WTC11 (cell line): ENCODE data around the gene TGFBI. TPM values are rescaled to one million over a fixed set of nuclear protein-coding genes. Genes with fewer than 3 reads are reported as not detected.

Source experiments
- ATAC-seq: fragments of 200-7000 bp; cut with Tn5 transposase; 2 replicates; pipeline ENCODE4 v1.10.0; 2021; ENCODE audit warnings: mild to moderate bottlenecking, moderate library complexity
- CTCF ChIA-PET: fragments of 300-600 bp; sonication (Branson Sonifier 250); formaldehyde crosslinking; loops from one replicate; lab custom pipeline; 2021; ENCODE audit warnings: antibody characterized with exemption; lab: Charles Lee
- POLR2A ChIA-PET: fragments of 350-600 bp; sonication (Branson Sonifier 250); formaldehyde crosslinking; loops from one replicate; lab custom pipeline; 2021; ENCODE audit warnings: antibody characterized with exemption; lab: Charles Lee
- DNase-seq: peaks from one replicate; pipeline ENCODE4 v3.0.0; 2021; ENCODE audit warnings: low spot score
- H3K27ac Mint-ChIP-seq: 2 replicates; pipeline ENCODE4 v1.8.0; 2021; ENCODE audit warnings: mixed read lengths
- H3K27me3 Mint-ChIP-seq: 2 replicates; pipeline ENCODE4 v1.8.0; 2021; ENCODE audit warnings: low read depth, mild to moderate bottlenecking, moderate library complexity, mixed read lengths
- H3K36me3 Mint-ChIP-seq: 2 replicates; pipeline ENCODE4 v1.8.0; 2021; ENCODE audit warnings: mixed read lengths
- H3K4me1 Mint-ChIP-seq: 2 replicates; pipeline ENCODE4 v1.8.0; 2022; ENCODE audit warnings: mixed read lengths
- H3K4me3 Mint-ChIP-seq: 2 replicates; pipeline ENCODE4 v1.8.0; 2021; ENCODE audit warnings: mild to moderate bottlenecking, moderate library complexity, mixed read lengths
- H3K9me3 Mint-ChIP-seq: 2 replicates; pipeline ENCODE4 v1.8.0; 2021; ENCODE audit warnings: mixed read lengths
- ATF1 ChIP-seq: sonication (generic); formaldehyde crosslinking; IDR thresholded peaks from 2 replicates; pipeline ENCODE4 v1.8.1; 2023; ENCODE audit warnings: mild to moderate bottlenecking, moderate library complexity, missing genetic modification reagents
- ATF2 ChIP-seq: sonication (generic); formaldehyde crosslinking; IDR thresholded peaks from 2 replicates; pipeline ENCODE4 v1.8.1; 2022; ENCODE audit warnings: low read depth, missing genetic modification reagents, borderline replicate concordance
- ESRRA ChIP-seq: sonication (generic); formaldehyde crosslinking; IDR thresholded peaks from 2 replicates; pipeline ENCODE4 v1.8.1; 2022; ENCODE audit warnings: mild to moderate bottlenecking, missing genetic modification reagents, borderline replicate concordance
- FOXJ3 ChIP-seq: sonication (generic); formaldehyde crosslinking; IDR thresholded peaks from 2 replicates; pipeline ENCODE4 v1.9.0; 2021; ENCODE audit warnings: missing genetic modification reagents, mild to moderate bottlenecking, borderline replicate concordance
- FOXP4 ChIP-seq: sonication (generic); formaldehyde crosslinking; IDR thresholded peaks from 2 replicates; pipeline ENCODE4 v1.8.0; 2022; ENCODE audit warnings: mild to moderate bottlenecking, missing genetic modification reagents
- GTF2I ChIP-seq: fragments of 250-450 bp; sonication (Bioruptor Pico); conservative IDR thresholded peaks from 2 replicates; pipeline ENCODE4 v1.4.0; 2021; ENCODE audit warnings: mild to moderate bottlenecking
- MAX ChIP-seq: sonication (generic); formaldehyde crosslinking; IDR thresholded peaks from 2 replicates; pipeline ENCODE4 v1.8.0; 2022; ENCODE audit warnings: mild to moderate bottlenecking, missing genetic modification reagents
- MLX ChIP-seq: sonication (generic); formaldehyde crosslinking; IDR thresholded peaks from 2 replicates; pipeline ENCODE4 v1.8.1; 2023; ENCODE audit warnings: mild to moderate bottlenecking, missing genetic modification reagents, moderate library complexity
- RELA ChIP-seq: sonication (generic); formaldehyde crosslinking; IDR thresholded peaks from 2 replicates; pipeline ENCODE4 v1.8.1; 2022; ENCODE audit warnings: missing genetic modification reagents, mild to moderate bottlenecking, borderline replicate concordance
- SMAD4 ChIP-seq: sonication (generic); formaldehyde crosslinking; IDR thresholded peaks from 2 replicates; pipeline ENCODE4 v1.8.0; 2022; ENCODE audit warnings: mild to moderate bottlenecking, missing genetic modification reagents
- ZMAT4 ChIP-seq: fragments of 250-450 bp; sonication (Bioruptor Pico); IDR thresholded peaks from 2 replicates; pipeline ENCODE4 v1.9.0; 2021; ENCODE audit warnings: mild to moderate bottlenecking
- ZNF263 ChIP-seq: sonication (generic); formaldehyde crosslinking; IDR thresholded peaks from 2 replicates; pipeline ENCODE4 v1.8.1; 2022; ENCODE audit warnings: low read depth, mild to moderate bottlenecking, moderate library complexity, missing genetic modification reagents
- ZNF416 ChIP-seq: fragments of 250-450 bp; sonication (Bioruptor Pico); IDR thresholded peaks from 2 replicates; pipeline ENCODE4 v1.9.0; 2021; ENCODE audit warnings: mild to moderate bottlenecking, inconsistent platforms
- ZNF425 ChIP-seq: fragments of 250-450 bp; sonication (Bioruptor Pico); conservative IDR thresholded peaks from 2 replicates; pipeline ENCODE4 v1.9.0; 2021; ENCODE audit warnings: mild to moderate bottlenecking
- ZNF512 ChIP-seq: sonication (generic); formaldehyde crosslinking; IDR thresholded peaks from 2 replicates; pipeline ENCODE4 v1.8.1; 2022; ENCODE audit warnings: missing genetic modification reagents, borderline replicate concordance
- ZSCAN18 ChIP-seq: fragments of 250-450 bp; sonication (Bioruptor Pico); IDR thresholded peaks from 2 replicates; pipeline ENCODE4 v2.1.2; 2022; ENCODE audit warnings: mild to moderate bottlenecking, moderate library complexity
- total RNA-seq: library from RNA; stranded (reverse); gene quantifications from 3 replicates; pipeline ENCODE4 v1.2.3, GENCODE V29; 2021

TGFBI gene
- total RNA-seq, 1 experiment from 2014 or later: 7.2 TPM

GRCh38 chr5:135979510-135979909 is 49.3 kb upstream of the TGFBI start:
- ChIA-PET POLR2A (no interaction called here), CTCF (no interaction called here)
- Mint-ChIP-seq H3K9me3 (peaks cover 3% of the 10 kb centered on the region; the same call in 1 of the 2 replicates), H3K27ac (no peak overlapping the region), H3K27me3 (peaks cover 12% of the 10 kb centered on the region), H3K36me3 (no peaks in the 10 kb centered on the region), H3K4me1 (peaks cover 25% of the 10 kb centered on the region), H3K4me3 (no peak overlapping the region)
- ATAC-seq: no peak
- TF ChIP-seq ZNF416 (CRISPR knock-in tag): no peak
- no peak for TF ChIP-seq ZMAT4
- TF ChIP-seq GTF2I: no peak
- TF ChIP-seq ATF1: no peak
- TF ChIP-seq RELA (CRISPR knock-in tag): no peak
- TF ChIP-seq ATF2 (CRISPR knock-in tag): no peak
- no peak for TF ChIP-seq MLX
- TF ChIP-seq ZNF512: no peak
- TF ChIP-seq SMAD4 (CRISPR knock-in tag): no peak
- TF ChIP-seq ZSCAN18 (CRISPR knock-in tag): no peak
- TF ChIP-seq FOXJ3 (CRISPR knock-in tag): no peak
- TF ChIP-seq MAX: no peak
- no peak for DNase-seq

- POLR2A ChIA-PET: no interaction called here
These were observed 48.2 kb upstream of the TGFBI start for GRCh38 chr5:135980620-135981019.

More at GRCh38 chr5:135980620-135981019, 48.2 kb upstream of the TGFBI start:
- TF ChIP-seq ESRRA (CRISPR knock-in tag): no peak
- TF ChIP-seq ZNF425: no peak
- TF ChIP-seq MAX: no peak
- TF ChIP-seq ZNF263 (CRISPR knock-in tag): no peak
- no peak for TF ChIP-seq FOXP4 (CRISPR knock-in tag)
- H3K36me3 Mint-ChIP-seq: no peaks in the 10 kb centered on the region
- no peak overlapping the region for H3K4me3 Mint-ChIP-seq
- H3K4me1 Mint-ChIP-seq: peaks cover 14% of the 10 kb centered on the region
- H3K27ac Mint-ChIP-seq: no peak overlapping the region
- ATAC-seq (no peak), DNase-seq (no peak)
- peaks cover 3% of the 10 kb centered on the region; the same call in 1 of the 2 replicates for H3K9me3 Mint-ChIP-seq
- H3K27me3 Mint-ChIP-seq: peaks cover 12% of the 10 kb centered on the region
- CTCF ChIA-PET: no interaction called here
